ENCODE measurements around the gene SLC34A2.

Gene SLC34A2

GRCh38 chr4:25666031-25666630 lies 10.5 kb downstream of the SLC34A2 start:
- Histone ChIP-seq H3K36me3 (ENCODE audit: insufficient read depth, low read depth, low read length) (no peaks in the 10 kb centered on the region), H3K27me3 (ENCODE audit: insufficient read depth, low read length) (no peaks in the 10 kb centered on the region), H3K9me3 (ENCODE audit: insufficient read depth, low read depth, low read length) (no peaks in the 10 kb centered on the region), H3K27ac (ENCODE audit: low read length) (no peak overlapping the region), H3K4me3 (ENCODE audit: low read length) (no peak overlapping the region), H3K4me1 (ENCODE audit: insufficient read depth, low read length) (peaks cover 7% of the 10 kb centered on the region; the same call in 1 of the 2 replicates), H3K9ac (ENCODE audit: low read depth, low read length) (no peak overlapping the region)

DNA sequence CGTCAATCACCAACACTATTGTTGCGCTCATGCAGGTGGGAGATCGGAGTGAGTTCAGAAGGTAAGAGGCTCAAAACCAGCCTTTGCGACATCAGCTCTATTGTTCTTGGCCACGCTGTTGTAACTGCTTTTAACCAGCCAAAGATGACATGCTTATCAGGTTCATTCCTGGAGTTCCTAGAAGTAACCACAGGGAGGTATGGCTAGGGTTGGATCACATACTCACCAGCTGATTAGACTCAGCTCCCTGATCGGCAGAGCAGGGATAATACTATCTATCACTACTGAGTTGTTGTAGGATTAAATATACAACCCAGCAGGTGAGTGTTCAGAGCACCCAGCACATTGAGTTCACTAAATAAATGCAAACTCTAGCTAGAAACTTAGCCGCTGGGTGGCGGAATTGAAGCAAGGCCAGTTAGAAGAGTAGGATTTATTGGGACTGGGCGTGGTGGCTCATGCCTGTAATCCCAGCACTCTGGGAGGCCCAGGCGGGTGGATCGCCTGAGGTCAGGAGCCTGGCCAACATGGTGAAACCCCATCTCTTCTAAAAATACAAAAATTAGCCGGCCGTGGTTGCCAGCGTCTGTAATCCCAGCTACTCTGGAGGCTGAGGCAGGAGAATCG lies 12.4 kb downstream of the SLC34A2 start:
- no peaks in the 10 kb centered on the region for H3K9me3 ChIP-seq (ENCODE audit: insufficient read depth, low read depth, low read length)
- no peak overlapping the region for H3K27ac ChIP-seq (ENCODE audit: low read length)
- H3K36me3 ChIP-seq (ENCODE audit: insufficient read depth, low read depth, low read length), result no peaks in the 10 kb centered on the region

GRCh38 chr4:25670991-25671390 lies 15.3 kb downstream of the SLC34A2 start:
- H3K36me3 ChIP-seq (ENCODE audit: insufficient read depth, low read depth, low read length), result no peaks in the 10 kb centered on the region

More for the DNA sequence above, 12.4 kb downstream of the SLC34A2 start:
- Histone ChIP-seq H3K4me3 (ENCODE audit: low read length) (no peak overlapping the region), H3K9ac (ENCODE audit: low read depth, low read length) (no peak overlapping the region), H3K4me1 (ENCODE audit: insufficient read depth, low read length) (peaks cover 7% of the 10 kb centered on the region; the same call in 1 of the 2 replicates), H3K27me3 (ENCODE audit: insufficient read depth, low read length) (no peaks in the 10 kb centered on the region)

GRCh38 chr4:25672756-25673155 lies 17.1 kb downstream of the SLC34A2 start:
- Histone ChIP-seq H3K4me3 (ENCODE audit: low read length) (no peak overlapping the region), H3K9ac (ENCODE audit: low read depth, low read length) (no peak overlapping the region), H3K27me3 (ENCODE audit: insufficient read depth, low read length) (no peaks in the 10 kb centered on the region), H3K9me3 (ENCODE audit: insufficient read depth, low read depth, low read length) (no peaks in the 10 kb centered on the region), H3K27ac (ENCODE audit: low read length) (no peak overlapping the region), H3K36me3 (ENCODE audit: insufficient read depth, low read depth, low read length) (no peaks in the 10 kb centered on the region), H3K4me1 (ENCODE audit: insufficient read depth, low read length) (no peaks in the 10 kb centered on the region)

More at GRCh38 chr4:25670991-25671390, 15.3 kb downstream of the SLC34A2 start:
- Histone ChIP-seq H3K9ac (ENCODE audit: low read depth, low read length) (no peak overlapping the region), H3K4me3 (ENCODE audit: low read length) (no peak overlapping the region), H3K27me3 (ENCODE audit: insufficient read depth, low read length) (no peaks in the 10 kb centered on the region), H3K9me3 (ENCODE audit: insufficient read depth, low read depth, low read length) (no peaks in the 10 kb centered on the region), H3K27ac (ENCODE audit: low read length) (no peak overlapping the region), H3K4me1 (ENCODE audit: insufficient read depth, low read length) (no peaks in the 10 kb centered on the region)

GRCh38 chr4:25674386-25674785 lies 18.7 kb downstream of the SLC34A2 start:
- Histone ChIP-seq H3K36me3 (ENCODE audit: insufficient read depth, low read depth, low read length) (no peaks in the 10 kb centered on the region), H3K4me3 (ENCODE audit: low read length) (no peak overlapping the region), H3K27ac (ENCODE audit: low read length) (no peak overlapping the region), H3K9ac (ENCODE audit: low read depth, low read length) (no peak overlapping the region), H3K9me3 (ENCODE audit: insufficient read depth, low read depth, low read length) (no peaks in the 10 kb centered on the region), H3K27me3 (ENCODE audit: insufficient read depth, low read length) (no peaks in the 10 kb centered on the region), H3K4me1 (ENCODE audit: insufficient read depth, low read length) (no peaks in the 10 kb centered on the region)

DNA sequence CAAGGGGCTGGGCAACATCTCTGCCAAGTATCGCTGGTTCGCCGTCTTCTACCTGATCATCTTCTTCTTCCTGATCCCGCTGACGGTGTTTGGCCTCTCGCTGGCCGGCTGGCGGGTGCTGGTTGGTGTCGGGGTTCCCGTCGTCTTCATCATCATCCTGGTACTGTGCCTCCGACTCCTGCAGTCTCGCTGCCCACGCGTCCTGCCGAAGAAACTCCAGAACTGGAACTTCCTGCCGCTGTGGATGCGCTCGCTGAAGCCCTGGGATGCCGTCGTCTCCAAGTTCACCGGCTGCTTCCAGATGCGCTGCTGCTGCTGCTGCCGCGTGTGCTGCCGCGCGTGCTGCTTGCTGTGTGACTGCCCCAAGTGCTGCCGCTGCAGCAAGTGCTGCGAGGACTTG lies 20.6 kb downstream of the SLC34A2 start:
- Histone ChIP-seq H3K27me3 (ENCODE audit: insufficient read depth, low read length) (no peaks in the 10 kb centered on the region), H3K9ac (ENCODE audit: low read depth, low read length) (no peak overlapping the region), H3K36me3 (ENCODE audit: insufficient read depth, low read depth, low read length) (no peaks in the 10 kb centered on the region), H3K9me3 (ENCODE audit: insufficient read depth, low read depth, low read length) (no peaks in the 10 kb centered on the region), H3K4me1 (ENCODE audit: insufficient read depth, low read length) (no peaks in the 10 kb centered on the region), H3K27ac (ENCODE audit: low read length) (no peak overlapping the region), H3K4me3 (ENCODE audit: low read length) (no peak overlapping the region)

GRCh38 chr4:25677157-25677556 lies 21.5 kb downstream of the SLC34A2 start:
- Histone ChIP-seq H3K36me3 (ENCODE audit: insufficient read depth, low read depth, low read length) (no peaks in the 10 kb centered on the region), H3K27me3 (ENCODE audit: insufficient read depth, low read length) (no peaks in the 10 kb centered on the region), H3K4me3 (ENCODE audit: low read length) (no peak overlapping the region), H3K4me1 (ENCODE audit: insufficient read depth, low read length) (no peaks in the 10 kb centered on the region), H3K9ac (ENCODE audit: low read depth, low read length) (no peak overlapping the region), H3K9me3 (ENCODE audit: insufficient read depth, low read depth, low read length) (no peaks in the 10 kb centered on the region), H3K27ac (ENCODE audit: low read length) (no peak overlapping the region)

DNA sequence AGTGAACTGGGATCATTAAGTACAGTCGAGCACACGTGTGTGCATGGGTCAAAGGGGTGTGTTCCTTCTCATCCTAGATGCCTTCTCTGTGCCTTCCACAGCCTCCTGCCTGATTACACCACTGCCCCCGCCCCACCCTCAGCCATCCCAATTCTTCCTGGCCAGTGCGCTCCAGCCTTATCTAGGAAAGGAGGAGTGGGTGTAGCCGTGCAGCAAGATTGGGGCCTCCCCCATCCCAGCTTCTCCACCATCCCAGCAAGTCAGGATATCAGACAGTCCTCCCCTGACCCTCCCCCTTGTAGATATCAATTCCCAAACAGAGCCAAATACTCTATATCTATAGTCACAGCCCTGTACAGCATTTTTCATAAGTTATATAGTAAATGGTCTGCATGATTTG lies 22.3 kb downstream of the SLC34A2 start:
- Histone ChIP-seq H3K27me3 (ENCODE audit: insufficient read depth, low read length) (no peaks in the 10 kb centered on the region), H3K9ac (ENCODE audit: low read depth, low read length) (no peak overlapping the region), H3K4me1 (ENCODE audit: insufficient read depth, low read length) (no peaks in the 10 kb centered on the region), H3K36me3 (ENCODE audit: insufficient read depth, low read depth, low read length) (no peaks in the 10 kb centered on the region), H3K9me3 (ENCODE audit: insufficient read depth, low read depth, low read length) (no peaks in the 10 kb centered on the region), H3K4me3 (ENCODE audit: low read length) (no peak overlapping the region), H3K27ac (ENCODE audit: low read length) (no peak overlapping the region)

DNA sequence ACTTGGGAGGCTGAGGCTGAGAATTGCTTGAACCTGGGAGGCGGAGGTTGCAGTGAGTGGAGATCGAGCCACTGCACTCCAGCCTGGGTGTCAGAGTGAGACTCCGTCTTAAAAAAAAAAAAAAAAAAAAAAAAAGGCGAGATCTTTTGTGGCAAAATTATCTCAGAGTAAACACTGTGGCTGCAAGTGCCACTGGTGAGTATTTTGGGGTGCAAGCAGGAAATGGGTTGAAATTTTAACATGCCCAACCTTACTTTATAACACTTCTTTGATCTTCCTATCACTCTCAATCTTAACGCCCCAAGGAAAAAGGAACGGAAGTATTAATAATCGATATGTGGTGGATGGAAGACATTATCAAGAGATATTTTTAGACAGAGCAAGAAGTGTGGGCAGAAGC lies 32.1 kb downstream of the SLC34A2 start:
- Histone ChIP-seq H3K36me3 (ENCODE audit: insufficient read depth, low read depth, low read length) (no peaks in the 10 kb centered on the region), H3K9me3 (ENCODE audit: insufficient read depth, low read depth, low read length) (peaks cover 8% of the 10 kb centered on the region; the same call in 1 of the 2 replicates), H3K4me1 (ENCODE audit: insufficient read depth, low read length) (no peaks in the 10 kb centered on the region), H3K27ac (ENCODE audit: low read length) (no peak overlapping the region), H3K27me3 (ENCODE audit: insufficient read depth, low read length) (no peaks in the 10 kb centered on the region), H3K9ac (ENCODE audit: low read depth, low read length) (no peak overlapping the region), H3K4me3 (ENCODE audit: low read length) (no peak overlapping the region)

DNA sequence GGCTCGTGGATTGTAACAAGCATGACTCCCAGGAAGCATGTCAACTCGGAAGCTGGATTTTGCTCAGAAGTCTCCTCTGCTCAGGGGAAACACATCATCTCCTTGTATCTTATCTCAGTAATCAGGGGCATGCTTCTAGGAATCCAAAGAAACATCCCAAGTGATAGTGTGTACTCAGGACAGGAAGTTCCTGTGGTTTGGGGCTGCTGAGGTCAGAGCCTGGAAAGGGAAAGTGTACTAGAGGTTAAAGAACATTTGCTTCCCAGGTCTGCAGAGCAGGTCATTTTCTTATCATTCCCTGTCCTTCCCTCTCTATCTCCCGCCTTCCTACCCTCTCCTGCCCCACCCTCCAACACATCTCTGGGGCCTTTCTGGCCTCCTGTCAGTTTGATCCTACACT lies 38.8 kb downstream of the SLC34A2 start:
- Histone ChIP-seq H3K27ac (ENCODE audit: low read length) (no peak overlapping the region), H3K36me3 (ENCODE audit: insufficient read depth, low read depth, low read length) (no peaks in the 10 kb centered on the region), H3K27me3 (ENCODE audit: insufficient read depth, low read length) (no peaks in the 10 kb centered on the region), H3K9me3 (ENCODE audit: insufficient read depth, low read depth, low read length) (peaks cover 8% of the 10 kb centered on the region), H3K4me3 (ENCODE audit: low read length) (no peak overlapping the region), H3K9ac (ENCODE audit: low read depth, low read length) (no peak overlapping the region), H3K4me1 (ENCODE audit: insufficient read depth, low read length) (peaks cover 7% of the 10 kb centered on the region; the same call in 1 of the 2 replicates)

GRCh38 chr4:25696409-25696808 lies 40.8 kb downstream of the SLC34A2 start:
- Histone ChIP-seq H3K27ac (ENCODE audit: low read length) (no peak overlapping the region), H3K36me3 (ENCODE audit: insufficient read depth, low read depth, low read length) (no peaks in the 10 kb centered on the region), H3K9me3 (ENCODE audit: insufficient read depth, low read depth, low read length) (peaks cover 3% of the 10 kb centered on the region), H3K27me3 (ENCODE audit: insufficient read depth, low read length) (no peaks in the 10 kb centered on the region), H3K4me1 (ENCODE audit: insufficient read depth, low read length) (peaks cover 7% of the 10 kb centered on the region; the same call in 1 of the 2 replicates), H3K9ac (ENCODE audit: low read depth, low read length) (no peak overlapping the region), H3K4me3 (ENCODE audit: low read length) (no peak overlapping the region)

GRCh38 chr4:25697516-25697915 lies 41.9 kb downstream of the SLC34A2 start:
- no peak overlapping the region for H3K4me3 ChIP-seq (ENCODE audit: low read length)

More at GRCh38 chr4:25697516-25697915, 41.9 kb downstream of the SLC34A2 start:
- no peak overlapping the region for H3K9ac ChIP-seq (ENCODE audit: low read depth, low read length)
- H3K9me3 ChIP-seq (ENCODE audit: insufficient read depth, low read depth, low read length), result no peaks in the 10 kb centered on the region; the same call in 1 of the 2 replicates
- H3K4me1 ChIP-seq (ENCODE audit: insufficient read depth, low read length), result peaks cover 7% of the 10 kb centered on the region; the same call in 1 of the 2 replicates
- H3K27me3 ChIP-seq (ENCODE audit: insufficient read depth, low read length), result no peaks in the 10 kb centered on the region
- no peaks in the 10 kb centered on the region for H3K36me3 ChIP-seq (ENCODE audit: insufficient read depth, low read depth, low read length)
- H3K27ac ChIP-seq (ENCODE audit: low read length), result no peak overlapping the region

Data from iPS-20b (cell line).